ENCODE data around the gene SLC25A42.

- TF ChIP-seq, protein P1, sequence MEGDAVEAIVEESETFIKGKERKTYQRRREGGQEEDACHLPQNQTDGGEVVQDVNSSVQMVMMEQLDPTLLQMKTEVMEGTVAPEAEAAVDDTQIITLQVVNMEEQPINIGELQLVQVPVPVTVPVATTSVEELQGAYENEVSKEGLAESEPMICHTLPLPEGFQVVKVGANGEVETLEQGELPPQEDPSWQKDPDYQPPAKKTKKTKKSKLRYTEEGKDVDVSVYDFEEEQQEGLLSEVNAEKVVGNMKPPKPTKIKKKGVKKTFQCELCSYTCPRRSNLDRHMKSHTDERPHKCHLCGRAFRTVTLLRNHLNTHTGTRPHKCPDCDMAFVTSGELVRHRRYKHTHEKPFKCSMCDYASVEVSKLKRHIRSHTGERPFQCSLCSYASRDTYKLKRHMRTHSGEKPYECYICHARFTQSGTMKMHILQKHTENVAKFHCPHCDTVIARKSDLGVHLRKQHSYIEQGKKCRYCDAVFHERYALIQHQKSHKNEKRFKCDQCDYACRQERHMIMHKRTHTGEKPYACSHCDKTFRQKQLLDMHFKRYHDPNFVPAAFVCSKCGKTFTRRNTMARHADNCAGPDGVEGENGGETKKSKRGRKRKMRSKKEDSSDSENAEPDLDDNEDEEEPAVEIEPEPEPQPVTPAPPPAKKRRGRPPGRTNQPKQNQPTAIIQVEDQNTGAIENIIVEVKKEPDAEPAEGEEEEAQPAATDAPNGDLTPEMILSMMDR (IDR thresholded peaks at IDR 0.05; ENCODE audit: poor library complexity) = no peak
- TF ChIP-seq EZH2 (IDR thresholded peaks at IDR 0.05; ENCODE audit: borderline replicate concordance) (no peak), EZH2phosphoT487 (IDR thresholded peaks at IDR 0.05; ENCODE audit: low read depth, severe bottlenecking, unreplicated experiment) (no peak)
Measured at GRCh38 chr19:19154768-19155494, 91.1 kb downstream of the SLC25A42 start.
